ENCODE results near the gene RNF213.

RNF213 gene

DNA sequence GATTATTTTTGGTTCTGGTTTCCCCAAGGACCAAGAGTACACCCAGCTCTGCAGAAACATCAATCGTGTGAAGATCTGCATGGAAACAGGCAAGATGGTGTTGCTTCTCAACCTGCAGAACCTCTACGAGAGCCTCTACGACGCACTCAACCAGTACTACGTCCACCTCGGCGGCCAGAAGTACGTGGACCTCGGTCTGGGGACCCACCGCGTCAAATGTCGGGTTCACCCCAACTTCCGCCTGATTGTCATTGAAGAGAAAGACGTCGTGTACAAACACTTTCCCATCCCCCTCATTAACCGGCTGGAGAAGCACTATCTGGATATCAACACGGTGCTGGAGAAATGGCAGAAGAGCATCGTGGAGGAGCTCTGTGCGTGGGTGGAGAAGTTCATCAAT lies 86.9 kb downstream of the RNF213 start:
- no peak for DNase-seq (ENCODE audit: low read depth in 1 of 2, low spot score in 1 of 2)

DNA sequence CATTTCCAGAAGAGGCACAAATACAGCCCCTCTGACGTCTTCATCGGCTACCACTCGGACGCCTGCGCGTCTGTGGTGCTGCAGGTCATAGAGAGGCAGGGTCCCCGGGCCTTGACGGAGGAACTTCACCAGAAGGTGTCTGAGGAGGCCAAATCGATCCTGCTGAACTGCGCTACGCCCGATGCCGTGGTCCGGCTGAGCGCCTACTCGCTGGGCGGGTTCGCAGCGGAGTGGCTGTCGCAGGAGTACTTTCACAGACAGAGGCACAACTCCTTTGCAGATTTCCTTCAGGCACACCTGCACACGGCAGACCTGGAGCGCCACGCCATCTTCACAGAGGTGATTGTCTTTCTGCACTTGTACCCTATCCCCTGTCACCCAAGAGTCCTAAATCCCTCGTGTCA lies 87.3 kb downstream of the RNF213 start:
- DNase-seq (ENCODE audit: low read depth in 1 of 2, low spot score in 1 of 2): no peak

DNA sequence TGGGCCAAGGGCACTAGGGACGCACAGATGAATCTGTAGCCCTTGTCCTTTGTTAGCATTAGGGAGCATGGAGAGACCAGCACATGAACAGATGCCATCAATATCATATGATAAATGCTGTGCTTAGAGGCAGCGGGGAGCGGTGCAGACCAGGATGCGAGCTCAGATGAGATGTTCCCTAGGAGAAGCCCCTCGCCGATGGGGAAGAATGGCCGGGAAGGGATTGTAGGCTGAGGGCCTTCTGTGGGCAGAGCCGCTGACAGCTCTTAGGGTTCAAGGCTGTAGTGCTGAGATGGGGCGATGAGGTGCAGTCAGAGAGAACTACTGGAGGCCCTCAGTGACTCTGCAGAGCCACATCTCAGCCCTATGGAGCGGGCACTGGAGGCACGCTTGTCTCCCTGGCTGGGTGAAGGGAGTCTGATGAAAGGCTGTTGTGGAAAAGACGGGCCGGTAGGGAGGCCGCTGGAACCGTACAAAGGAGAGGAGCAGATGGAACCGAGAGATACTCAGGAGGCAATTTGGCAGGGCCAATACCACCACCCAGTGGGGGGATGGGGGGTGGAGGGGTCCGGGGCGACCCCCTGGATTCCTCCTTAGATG lies 88.0 kb downstream of the RNF213 start:
- DNase-seq (ENCODE audit: low read depth in 1 of 2, low spot score in 1 of 2): no peak

DNA sequence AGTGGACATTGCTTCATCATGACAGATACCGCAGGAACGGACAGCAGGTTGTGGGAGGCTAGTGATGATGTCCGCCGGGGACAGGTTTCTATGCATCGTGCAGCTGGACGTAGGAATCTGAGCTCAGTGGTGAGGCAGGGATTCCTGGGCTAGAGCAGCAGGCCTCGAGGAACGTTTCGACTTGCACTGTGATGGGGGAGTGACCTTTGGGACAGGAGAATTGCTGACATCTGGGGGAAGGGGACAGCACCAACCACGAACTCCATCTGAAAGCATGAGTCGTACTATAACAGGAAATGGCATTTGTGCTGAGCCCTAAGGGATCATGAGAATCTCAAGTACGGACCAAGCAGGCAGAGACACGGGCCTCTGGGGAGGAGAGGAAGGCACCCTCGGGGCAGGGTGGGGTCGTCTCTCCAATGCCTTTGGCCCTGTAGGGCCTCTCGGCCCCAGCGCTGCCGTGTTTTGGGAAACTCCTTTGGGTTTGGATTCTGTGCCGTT lies 88.5 kb downstream of the RNF213 start:
- DNase-seq (ENCODE audit: low read depth in 1 of 2, low spot score in 1 of 2): no peak

DNA sequence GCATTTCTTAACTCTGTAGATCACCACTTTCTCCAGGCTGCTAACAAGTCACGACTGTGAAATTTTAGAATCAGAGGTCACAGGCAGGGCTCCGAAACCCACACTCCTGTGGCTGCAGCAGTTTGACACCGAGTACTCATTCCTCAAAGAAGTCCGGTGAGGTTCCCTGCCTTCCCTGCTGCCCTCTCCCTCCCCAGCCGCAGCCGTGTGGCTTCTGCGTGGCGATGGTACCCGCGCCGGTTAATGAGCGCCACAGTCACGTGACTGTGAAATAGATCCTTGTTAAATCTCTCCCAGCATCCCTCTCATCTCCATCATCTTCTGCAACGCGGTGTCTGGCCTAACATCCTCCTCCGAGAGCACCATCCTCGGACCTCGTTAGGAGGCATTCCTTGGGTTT lies 89.1 kb downstream of the RNF213 start:
- no peak for DNase-seq (ENCODE audit: low read depth in 1 of 2, low spot score in 1 of 2)

DNA sequence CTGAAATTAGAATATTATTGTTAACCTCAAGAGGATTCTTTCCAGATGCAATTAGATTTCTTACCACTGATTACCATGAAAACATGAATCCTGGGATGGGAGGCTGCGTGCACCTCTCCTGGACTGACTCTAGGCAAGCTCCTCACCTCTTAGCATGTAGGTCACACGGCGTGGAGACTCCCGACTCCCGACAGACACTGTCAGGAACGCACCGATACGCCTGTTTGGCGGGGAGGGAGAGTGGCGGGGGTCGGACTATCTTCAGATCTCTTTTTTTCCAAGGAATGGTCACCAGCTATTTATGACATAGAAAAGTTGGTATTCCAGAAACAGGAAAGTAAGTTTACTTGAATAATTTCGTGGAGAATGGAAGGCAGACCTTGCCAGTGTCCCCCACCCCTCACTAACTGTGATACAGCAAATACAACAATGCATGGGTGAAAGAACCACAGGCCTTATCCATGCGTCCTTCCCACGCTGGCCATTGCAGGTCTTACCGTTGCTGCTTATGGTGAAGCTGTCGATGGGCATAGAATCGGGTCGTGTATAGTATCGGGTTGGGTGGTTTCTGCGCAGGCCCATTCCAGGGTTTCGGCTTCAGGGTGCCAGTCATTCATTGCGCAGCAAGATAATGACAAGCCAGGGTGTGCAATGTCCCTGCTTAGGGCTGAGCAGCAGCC lies 91.7 kb downstream of the RNF213 start:
- no peak for DNase-seq (ENCODE audit: low read depth in 1 of 2, low spot score in 1 of 2)

DNA sequence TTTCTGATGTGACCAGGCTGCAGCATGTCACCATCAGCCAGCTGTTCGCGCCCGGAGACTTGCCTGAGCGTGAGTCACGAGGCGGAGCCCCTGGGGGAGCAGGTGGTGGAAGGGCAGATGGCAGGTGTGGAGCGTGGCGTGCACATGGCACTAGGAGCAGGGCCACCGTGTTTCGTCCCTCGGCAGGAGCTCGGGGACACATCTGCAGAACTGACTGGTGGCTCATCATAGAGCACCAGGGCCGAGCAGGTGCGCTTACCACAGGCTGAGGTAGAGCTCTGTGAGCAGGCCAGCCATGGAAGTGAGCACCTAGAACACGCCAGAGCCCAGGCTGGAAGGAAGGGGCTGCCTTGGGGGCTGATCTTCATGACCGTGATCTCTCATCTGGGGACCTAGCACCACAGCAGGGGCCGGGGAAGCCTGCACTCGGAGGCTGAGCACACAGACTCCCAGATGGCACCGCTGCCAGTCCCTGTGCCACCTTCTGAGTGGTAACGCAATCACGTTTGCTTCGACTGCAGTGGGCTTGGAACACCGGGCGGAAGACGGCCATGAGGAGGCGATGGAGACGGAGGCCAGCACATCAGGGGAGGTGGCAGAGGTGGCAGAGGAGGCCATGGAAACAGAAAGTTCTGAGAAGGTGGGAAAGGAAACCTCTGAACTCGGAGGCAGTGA lies 92.5 kb downstream of the RNF213 start:
- no peak for DNase-seq (ENCODE audit: low read depth in 1 of 2, low spot score in 1 of 2)

DNA sequence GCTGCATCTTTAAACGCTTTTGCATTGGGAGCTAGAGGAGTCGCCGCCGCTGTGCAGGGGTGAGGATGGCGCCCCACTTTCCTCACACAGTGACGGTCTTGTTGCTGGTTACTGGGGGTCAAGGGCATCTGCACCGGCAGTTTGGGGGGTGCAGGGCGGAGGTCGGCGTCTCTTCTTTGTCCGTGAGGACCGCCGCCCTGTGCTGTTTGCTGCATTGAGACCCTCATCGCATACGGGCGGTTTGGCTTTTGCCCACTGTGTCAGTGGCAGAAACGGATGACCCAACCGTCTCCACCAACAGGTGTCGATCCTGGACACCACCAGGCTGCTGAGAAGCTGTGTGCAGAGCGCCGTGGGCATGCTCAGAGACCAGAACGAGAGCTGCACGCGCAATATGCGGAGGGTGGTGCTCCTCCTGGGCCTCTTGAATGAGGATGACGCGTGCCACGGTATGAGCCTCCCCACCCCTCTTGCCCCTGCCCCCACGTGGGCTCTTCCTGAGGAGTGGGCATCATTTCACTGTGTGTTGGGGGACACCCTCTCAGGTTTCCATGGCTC lies 93.1 kb downstream of the RNF213 start:
- DNase-seq (ENCODE audit: low read depth in 1 of 2, low spot score in 1 of 2): no peak

DNA sequence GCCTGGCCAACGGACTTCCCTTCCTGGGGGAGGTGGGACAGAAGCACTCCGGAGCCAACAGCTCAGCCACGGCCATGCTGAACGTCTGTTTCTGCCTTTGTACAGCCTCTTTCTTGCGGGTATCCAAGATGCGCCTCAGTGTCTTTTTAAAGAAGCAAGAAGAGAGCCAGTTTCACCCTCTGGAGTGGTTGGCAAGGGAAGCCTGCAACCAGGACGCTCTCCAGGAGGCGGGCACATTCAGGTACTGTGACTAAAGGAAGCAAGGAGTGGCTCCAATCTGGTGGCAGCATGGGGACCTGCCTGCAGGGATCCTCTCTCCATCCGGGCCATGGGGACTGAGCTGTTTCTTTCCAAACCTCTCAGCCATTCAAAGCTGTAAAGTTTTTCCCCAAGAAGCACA lies 93.7 kb downstream of the RNF213 start:
- no peak for DNase-seq (ENCODE audit: low read depth in 1 of 2, low spot score in 1 of 2)

DNA sequence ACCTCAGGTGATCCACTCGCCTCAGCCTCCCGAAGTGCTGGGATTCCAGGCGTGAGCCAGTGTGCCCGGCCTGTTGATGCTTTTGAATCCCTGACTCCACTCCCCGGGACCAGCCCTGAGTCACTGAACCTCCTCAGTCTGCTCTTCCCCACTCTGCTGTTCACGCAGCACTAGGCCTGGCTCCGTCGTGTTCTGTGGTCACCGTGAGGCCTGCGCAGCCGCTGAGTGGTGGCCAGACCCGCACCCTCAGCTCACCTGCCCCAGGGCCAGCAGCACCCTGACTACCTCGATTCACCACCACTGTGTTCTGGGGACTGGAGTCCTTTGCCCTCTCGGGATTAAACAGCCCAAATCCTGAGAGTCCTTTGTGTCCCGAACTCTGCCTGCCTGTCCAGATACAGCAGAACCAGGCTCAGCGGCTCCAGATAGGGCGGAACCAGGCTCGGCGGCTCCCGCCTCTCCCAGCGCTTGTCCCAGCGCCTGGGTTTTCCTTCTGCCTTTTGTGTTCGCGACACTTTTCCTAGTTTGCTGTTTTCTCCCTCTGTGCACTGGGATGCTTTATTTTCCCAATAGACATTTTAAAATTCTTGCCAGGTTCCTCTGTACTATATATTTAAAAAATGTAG lies 95.7 kb downstream of the RNF213 start:
- no peak for DNase-seq (ENCODE audit: low read depth in 1 of 2, low spot score in 1 of 2)

DNA sequence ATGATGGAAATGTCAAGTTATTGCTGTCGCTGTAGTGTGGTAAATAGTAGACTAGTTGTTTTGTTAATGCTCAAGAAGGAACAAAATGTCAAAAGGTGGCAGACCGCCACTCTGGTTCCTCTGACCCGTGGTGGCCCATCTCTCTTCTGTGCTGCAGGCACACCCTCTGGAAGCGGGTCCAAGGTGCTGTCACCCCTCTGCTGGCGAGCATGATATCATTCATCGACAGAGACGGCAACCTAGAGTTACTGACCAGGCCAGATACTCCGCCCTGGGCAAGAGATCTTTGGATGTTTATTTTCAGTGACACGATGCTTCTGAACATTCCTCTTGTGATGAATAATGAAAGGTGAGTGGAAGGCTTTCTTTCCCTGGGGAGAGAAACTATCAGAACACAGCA lies 97.5 kb downstream of the RNF213 start:
- no peak for DNase-seq (ENCODE audit: low read depth in 1 of 2, low spot score in 1 of 2)

DNA sequence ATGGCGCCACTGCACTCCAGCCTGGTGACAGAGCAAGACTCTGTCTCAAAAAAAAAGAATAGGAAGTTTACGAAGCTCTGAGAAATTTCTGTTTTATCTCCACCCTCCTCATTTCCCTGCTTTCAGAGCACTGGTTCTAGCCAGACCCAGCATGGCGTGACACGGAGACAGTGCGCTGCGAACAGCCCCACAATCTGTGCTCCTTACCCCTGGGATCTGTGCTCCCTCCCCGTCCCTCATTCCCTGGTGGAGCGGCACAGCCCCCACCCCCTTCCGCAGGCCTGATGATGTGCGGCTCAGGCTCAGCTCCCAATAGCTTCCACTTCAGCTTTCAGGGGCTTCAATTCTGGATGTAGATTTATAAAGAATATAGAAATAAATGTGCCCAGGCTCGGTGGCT lies 98.2 kb downstream of the RNF213 start:
- no peak for DNase-seq (ENCODE audit: low read depth in 1 of 2, low spot score in 1 of 2)

DNA sequence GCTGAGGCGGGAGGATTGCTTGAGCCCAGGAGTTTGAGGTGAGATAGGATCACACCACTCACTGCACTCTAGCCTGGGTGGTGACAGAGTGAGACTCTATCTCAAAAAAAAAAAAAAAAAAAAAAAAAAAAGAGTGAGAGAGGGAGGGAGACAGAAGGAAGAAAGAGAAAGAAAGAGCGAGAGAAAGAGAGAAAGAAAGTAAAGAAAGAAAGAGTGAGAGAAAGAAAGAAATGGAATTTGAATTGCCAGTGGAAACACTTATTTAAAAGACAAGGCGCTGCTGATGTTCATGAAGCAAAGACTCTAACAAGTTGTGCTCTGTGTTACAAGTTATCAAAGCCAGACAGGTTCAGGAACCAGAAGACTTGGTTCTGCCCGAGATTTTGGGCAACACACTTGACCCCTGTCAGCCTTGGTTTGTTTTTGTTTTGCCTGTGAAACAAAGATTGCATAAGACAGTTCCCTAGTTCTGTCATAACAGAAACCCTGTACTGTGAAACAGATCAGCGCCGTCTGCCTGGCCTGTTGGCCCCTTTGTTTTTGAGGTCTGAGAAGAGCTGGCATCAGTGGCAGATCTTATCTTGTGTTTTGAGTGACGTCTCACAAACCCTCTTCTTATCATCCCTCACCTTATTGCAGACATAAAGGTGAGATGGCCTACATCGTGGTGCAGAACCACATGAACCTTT lies 98.9 kb downstream of the RNF213 start:
- no peak for DNase-seq (ENCODE audit: low read depth in 1 of 2, low spot score in 1 of 2)

DNA sequence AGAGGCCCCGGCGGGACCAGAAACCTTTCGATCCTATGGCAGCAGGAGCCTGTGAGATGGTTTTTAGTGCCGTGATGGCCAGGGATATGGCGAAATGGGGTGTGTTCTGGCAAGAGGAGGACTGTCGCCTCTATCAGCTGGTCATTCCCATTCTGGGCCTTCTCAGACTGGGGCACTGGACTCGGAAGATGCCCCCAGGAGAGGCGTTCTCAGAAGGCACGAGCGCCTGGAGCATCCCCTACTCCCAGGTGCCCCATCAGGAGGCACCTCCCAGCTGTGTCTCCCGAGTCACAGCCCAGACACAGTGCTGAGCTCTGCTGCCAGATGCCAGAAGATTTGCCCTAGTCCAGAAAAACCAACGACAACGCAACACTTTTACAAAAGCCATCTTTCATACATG lies 99.7 kb downstream of the RNF213 start:
- no peak for DNase-seq (ENCODE audit: low read depth in 1 of 2, low spot score in 1 of 2)

DNA sequence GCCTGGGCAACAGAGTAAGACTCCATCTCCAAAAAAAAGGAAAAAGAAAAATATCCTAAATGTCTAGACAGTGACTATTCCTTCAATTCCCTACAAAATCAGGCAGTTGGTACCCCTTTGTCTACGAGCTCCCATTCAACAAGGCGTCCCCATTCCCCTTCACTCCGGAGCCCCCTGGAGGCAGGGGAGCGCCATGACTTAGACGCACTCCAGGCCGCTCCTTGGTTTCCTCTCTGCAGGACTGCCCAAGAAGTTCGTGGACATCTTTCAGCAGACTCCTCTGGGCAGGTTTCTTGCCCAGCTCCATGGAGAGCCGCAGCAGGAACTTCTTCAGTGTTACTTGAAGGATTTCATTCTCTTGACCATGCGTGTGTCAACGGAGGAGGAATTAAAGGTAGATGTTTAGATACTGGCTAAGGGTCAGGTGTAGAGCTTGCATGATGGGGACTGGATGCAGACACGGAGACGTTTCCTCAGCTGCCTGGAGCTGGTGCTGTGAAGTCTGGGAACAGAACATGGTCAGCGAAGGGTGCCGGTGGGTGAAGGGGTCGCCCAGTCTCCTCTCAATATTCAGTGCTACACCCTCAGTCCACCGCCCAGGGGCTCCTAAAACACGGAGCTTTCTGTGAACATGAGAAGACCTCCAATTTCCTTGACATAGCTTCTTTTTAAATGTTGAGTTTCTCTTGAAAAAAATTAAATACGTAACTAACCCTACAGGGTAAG lies 101.0 kb downstream of the RNF213 start:
- no peak for DNase-seq (ENCODE audit: low read depth in 1 of 2, low spot score in 1 of 2)

DNA sequence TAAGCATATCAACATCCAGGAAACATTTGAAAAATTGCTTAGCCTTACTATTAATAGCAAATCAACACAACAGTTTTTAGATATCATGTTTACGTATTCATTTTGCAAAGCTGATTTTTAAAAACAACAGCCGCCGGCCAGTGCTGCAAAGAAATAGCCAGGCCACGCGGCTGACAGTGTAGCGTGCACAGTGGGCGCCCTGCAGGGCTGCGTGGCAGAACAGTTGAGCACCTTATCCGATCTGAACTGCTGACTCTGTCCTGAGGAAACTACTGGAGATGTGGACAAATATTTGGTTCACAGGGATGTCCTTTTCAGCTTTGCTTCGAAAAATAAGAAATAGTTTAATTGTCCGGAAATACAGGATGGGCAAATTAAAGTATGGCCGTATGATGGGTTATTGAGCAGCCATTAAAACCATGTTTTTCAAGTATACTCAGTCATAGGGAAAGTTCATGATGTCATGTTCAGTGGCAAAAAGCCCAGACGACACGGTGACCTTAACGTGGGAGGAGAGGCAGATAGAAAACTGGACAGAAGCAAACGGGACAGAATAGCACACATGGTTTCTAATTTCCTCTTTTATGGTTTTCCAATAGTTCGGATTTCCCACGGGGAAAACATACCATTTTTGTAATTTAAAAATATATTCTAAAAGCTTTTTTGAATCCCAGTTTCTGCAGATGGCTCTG lies 101.9 kb downstream of the RNF213 start:
- DNase-seq (ENCODE audit: low read depth in 1 of 2, low spot score in 1 of 2): no peak

DNA sequence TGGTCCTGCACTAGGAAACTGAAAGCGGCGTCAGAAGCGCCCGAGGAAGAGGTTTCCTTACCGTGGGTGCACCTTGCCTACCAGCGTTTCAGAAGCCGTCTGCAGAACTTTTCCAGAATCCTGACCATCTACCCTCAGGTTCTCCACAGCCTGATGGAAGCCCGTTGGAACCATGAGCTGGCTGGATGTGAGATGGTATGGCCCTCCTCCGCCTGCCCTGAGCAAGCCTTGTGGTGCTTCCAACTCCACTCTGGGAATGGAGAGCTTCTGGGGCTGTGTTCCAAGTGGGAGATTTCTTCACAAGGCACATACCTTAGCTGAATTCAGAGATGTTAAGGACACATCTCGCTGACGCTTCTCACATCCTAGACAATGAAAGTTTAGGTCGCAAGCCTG lies 102.5 kb downstream of the RNF213 start:
- DNase-seq (ENCODE audit: low read depth in 1 of 2, low spot score in 1 of 2): no peak

DNA sequence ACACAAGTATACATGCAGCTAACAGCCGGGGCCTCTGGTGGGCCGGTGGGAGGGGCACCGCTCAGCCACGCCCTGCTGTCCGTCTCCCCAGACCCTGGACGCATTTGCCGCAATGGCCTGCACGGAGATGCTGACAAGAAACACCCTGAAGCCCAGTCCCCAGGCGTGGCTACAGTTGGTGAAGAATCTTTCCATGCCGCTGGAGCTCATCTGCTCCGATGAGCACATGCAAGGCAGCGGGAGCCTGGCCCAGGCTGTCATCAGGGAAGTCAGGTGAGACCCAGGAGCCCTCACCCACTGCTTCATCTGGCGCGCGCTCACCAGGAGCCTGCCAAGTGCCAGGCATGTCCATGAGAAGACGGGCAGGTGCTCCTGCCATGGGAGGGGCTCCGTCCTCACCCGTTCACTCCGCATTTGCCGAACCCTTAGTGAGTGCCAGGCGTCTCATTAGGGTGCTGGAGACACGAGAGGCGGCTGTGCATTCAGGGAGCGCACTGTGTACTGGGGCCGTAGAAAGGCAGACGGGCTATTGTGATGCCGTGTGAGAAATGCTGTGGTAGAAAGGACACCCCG lies 103.0 kb downstream of the RNF213 start:
- no peak for DNase-seq (ENCODE audit: low read depth in 1 of 2, low spot score in 1 of 2)

DNA sequence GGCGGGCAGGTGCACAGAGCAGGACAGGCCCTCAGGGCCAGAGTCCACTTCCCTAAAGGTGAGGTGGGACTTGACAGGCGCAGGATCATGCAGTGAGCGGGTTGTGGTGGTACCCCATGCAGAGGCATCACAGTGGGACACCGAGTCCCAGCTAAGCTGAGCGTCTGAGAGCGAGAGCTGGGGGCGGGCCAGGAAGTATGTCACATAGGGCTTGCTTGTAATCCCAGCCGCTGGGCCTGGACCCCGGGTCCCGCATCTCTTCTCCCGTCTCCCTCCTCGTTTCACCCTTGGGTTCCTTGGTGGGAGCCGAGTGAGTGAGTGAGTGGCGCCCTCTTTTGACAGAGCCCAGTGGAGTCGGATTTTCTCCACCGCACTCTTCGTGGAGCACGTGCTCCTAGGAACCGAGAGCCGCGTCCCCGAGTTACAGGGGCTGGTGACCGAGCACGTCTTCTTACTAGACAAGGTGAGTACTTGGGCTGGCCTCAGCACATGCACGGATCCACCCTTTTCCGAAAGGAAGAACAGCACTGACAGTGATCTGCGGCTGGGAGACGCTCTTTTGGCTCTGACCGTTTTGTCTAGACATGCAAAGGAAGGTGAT lies 103.5 kb downstream of the RNF213 start:
- DNase-seq (ENCODE audit: low read depth in 1 of 2, low spot score in 1 of 2): no peak
